Measurements from ENCODE around the gene NEGR1. TPM values are rescaled to one million over a fixed set of nuclear protein-coding genes. Genes with fewer than 3 reads are reported as not detected.

The NEGR1 gene
- total and polyA plus RNA-seq, 9 of the 15 experiments (the other 6 are each of a cell fraction or from before 2014, with no cell fraction given): not detected

GRCh38 chr1:71638081-71638766, 644.1 kb downstream of the NEGR1 start (continued):
- TF ChIP-seq ZBTB34 (CRISPR knock-in tag; IDR thresholded peaks at IDR 0.05): no peak
- no peak for TF ChIP-seq BCL6 (CRISPR knock-in tag; IDR thresholded peaks at IDR 0.05)
- no peak for TF ChIP-seq PTBP1 (IDR thresholded peaks at IDR 0.05; ENCODE audit: low read depth, low read length)
- TF ChIP-seq NCOA2 (IDR thresholded peaks at IDR 0.05; ENCODE audit: partially characterized antibody in 2 of 2): no peak
- TF ChIP-seq E2F6 (IDR thresholded peaks at IDR 0.05; ENCODE audit: borderline replicate concordance in 1 of 2, extremely low read depth in 1 of 2, insufficient read depth in 1 of 2, insufficient read length in 1 of 2, low read depth in 1 of 2, low read length in 1 of 2, poor library complexity in 1 of 2, severe bottlenecking in 1 of 2): no peak
- TF ChIP-seq THAP12 (CRISPR knock-in tag; IDR thresholded peaks at IDR 0.05): no peak
- TF ChIP-seq MTA2 (IDR thresholded peaks at IDR 0.05; ENCODE audit: low read depth): no peak
- TF ChIP-seq ZBTB9 (CRISPR knock-in tag; IDR thresholded peaks at IDR 0.05): no peak
- TF ChIP-seq ZNF24 (IDR thresholded peaks at IDR 0.05): no peak
